Measurements from ENCODE around the gene TBC1D22B.
A peak's percentile ranks its signal among the peaks of the same experiment; 100 is the strongest.
"Not testable (repeated sequence)": the region's sequence is repeated elsewhere in the genome, so short reads cannot be mapped to it uniquely, and the experiment has no call there.

Gene TBC1D22B

DNA sequence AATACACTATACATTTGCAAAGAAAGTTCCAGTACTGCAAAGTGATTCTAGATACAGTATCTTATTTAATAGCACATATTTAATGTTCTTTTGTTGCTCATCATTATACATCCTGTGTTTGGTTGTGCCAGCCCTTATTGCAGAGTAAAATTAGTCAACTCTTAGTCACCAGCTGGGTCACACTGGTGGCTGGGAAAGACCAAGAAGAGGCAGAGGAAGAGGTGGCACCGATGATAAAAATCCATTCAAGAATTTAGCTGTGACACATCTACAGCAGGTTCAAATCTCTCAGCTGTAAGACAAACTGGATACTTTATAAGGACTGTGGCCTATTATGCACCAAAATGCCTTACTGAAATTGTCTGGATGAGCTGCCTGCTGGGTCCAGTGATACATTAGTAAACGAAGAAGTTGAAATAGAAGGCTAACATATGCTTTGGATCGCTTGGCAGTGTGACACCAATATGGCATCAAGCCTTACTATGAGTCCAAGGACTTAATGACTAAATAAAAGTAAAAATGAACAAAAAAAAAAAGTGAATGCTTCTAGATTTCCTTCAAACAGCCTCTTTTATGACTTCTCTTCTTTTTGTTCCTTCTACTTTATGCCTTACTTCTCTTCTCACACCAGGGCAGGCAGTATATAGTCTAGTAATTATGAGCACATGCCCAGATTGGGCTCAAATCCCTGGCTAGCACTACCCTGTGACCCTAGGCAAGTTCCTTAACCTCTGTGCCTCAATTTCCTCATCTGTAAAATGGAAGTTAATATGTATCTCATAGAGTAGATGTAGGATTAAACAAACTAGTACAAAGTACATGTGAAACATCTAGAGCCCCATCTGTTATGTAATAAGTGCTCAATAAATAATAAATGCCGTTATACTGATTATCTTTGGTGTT is 66.8 kb downstream of the TBC1D22B start:
- FAIRE-seq = no peak

- FAIRE-seq = not testable (repeated sequence)
Measured at GRCh38 chr6:37330345-37330744, 72.8 kb downstream of the TBC1D22B start.

DNA sequence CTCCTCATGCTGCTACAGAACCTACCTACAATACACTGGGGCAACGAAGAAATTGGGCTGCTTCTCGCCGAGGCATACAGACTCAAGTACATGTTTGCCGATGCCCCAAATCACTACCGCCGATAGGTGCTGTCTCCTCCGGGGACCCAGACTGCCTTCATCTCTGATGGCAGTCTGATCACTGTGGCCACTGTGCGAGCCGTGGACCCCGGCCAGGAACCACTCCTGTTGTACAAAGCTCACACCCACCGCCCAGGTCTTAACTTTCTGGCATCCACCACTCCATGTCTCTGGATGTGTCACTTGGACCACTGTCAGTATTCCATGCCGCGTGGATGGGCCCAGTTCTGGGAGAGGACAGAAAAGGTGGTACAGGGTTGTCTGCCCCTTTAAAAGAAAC is 73.5 kb downstream of the TBC1D22B start:
- FAIRE-seq = no peak

GRCh38 chr6:37332894-37333293 is 75.3 kb downstream of the TBC1D22B start:
- no peak for FAIRE-seq

DNA sequence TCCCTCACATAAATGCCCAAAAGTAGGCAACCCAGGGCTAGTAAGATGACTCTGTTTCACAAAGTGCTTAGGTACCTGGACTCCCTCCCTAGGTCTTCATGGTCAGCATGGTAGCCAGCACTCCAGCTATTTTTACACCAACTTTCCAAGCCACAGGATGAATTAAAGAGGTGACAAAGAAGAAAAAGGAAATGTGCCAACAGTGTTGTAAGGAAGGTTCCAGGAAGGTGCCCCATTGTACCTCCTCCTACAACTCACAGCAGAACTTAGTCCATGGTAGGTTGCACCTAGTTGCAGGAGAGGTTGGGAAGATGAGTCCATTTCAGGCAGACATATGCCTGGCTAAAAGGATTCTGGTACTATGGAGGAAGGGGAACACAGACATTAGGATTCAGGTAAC is 76.5 kb downstream of the TBC1D22B start:
- FAIRE-seq = no peak

- FAIRE-seq = not testable (repeated sequence)
Measured at GRCh38 chr6:37338317-37338716, 80.7 kb downstream of the TBC1D22B start.

GRCh38 chr6:37338745-37339255 is 81.2 kb downstream of the TBC1D22B start:
- no peak for FAIRE-seq

DNA sequence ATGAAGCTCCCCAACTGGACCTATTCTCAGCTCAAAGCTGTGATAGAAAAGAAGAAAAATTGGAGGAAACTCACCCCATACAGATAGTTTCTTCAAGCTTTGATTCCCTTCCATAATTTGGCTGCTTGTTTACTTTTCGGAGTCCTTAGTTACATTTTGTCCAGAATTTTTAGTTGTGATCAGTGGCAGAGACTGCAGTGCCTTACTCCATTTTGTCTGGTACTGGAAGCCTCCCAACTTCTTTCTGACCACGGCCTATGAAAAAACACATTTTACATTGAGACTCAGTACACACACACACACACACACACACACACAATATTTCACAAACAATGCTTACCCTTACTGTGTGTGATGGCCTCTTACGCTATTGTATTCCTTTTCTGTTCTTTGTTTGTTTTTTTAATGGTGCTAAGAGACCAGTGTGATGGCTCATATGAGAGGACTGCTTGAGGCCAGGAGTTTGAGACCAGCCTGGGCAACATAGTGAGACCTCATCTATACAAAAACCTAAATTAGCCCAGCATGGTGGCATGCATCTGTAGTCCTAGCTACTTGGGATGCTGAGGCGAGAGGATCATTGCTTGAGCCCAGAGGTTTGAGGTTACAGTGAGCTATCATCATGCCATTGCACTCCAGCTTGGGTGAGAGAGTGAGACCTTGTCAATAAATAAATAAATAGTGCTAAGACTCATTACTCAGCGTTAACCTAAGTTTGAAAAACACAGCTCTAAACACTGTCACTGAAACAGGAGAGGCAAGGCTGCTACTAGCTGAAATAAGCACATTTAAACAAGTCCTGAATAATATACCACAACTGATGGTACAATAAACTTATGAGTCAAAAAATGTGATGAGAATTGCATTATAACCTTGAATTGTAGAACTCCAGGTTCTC is 82.4 kb downstream of the TBC1D22B start:
- FAIRE-seq = no peak

- FAIRE-seq = no peak
Measured at GRCh38 chr6:37340639-37340943, 83.0 kb downstream of the TBC1D22B start.

DNA sequence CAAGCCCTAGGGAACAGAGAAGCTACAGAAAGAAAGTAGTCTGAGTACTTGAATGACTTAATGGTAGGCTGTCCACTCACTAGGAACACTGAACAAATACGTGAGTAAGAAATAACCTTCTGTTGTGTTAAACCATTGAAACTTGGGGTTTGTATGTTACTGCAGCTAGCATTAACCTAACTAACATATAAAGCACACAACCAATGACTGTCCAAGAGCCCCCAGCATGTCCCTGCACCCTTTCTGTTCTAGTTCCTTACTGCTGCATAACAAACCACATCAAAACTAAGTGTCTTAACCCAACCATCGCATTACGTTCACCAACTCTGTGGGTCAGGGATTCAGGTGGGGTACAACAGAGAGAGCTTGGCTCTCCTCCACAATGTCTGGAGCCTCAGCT is 85.7 kb downstream of the TBC1D22B start:
- FAIRE-seq = no peak

DNA sequence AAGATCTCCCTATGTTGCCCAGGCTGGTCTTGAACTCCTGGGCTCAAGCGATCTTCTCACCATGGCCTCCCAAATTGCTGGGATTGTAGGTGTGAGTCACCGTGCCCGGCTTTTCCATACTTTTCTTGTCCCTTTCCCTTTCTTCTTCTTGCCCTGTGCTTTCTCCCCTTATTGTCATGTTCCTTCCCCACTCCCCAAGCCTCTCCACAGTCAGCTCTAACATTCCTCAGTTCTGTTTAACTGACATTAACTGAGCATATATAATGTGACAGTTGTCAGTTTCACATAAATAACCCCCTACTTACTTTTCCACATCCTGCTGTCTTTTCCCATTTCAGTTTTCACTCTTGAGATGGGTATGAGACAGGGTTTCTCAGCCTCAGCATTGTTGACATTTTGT is 86.7 kb downstream of the TBC1D22B start:
- FAIRE-seq = no peak

DNA sequence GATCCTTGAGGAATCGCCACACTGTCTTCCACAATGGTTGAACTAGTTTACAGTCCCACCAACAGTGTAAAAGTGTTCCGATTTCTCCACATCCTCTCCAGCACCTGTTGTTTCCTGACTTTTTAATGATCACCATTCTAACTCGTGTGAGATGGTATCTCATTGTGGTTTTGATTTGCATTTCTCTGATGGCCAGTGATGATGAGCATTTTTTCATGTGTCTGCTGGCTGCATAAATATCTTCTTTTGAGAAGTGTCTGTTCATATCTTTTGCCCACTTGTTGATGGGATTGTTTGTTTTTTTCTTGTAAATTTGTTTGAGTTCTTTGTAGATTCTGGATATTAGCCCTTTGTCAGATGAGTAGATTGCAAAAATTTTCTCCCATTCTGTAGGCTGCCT is 88.2 kb downstream of the TBC1D22B start:
- not testable (repeated sequence) for FAIRE-seq

- FAIRE-seq = no peak
Measured at GRCh38 chr6:37347177-37347576, 89.6 kb downstream of the TBC1D22B start.

GRCh38 chr6:37347670-37348111 is 90.1 kb downstream of the TBC1D22B start:
- no peak for FAIRE-seq

- no peak for FAIRE-seq
Measured at GRCh38 chr6:37351027-37351426, 93.5 kb downstream of the TBC1D22B start.

DNA sequence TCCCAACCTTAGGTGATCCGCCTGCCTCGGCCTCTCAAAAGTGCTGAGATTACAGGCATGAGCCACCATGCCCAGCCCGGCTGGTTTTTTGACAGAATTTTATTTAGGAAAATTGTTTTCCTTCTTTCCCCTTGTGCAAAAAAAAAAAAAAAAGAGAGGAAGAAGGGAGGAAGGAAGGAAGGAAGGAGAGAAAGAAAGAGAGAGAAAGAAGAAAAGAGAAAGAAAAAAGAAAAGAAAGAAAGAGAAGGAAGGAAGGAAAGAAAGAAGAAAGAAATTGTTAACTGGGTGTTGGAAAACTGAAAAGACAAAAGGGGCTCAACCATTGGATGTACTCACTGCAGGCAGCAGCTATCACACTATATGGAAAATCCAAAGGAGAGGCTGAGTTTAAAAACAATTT is 94.8 kb downstream of the TBC1D22B start:
- no peak for FAIRE-seq

DNA sequence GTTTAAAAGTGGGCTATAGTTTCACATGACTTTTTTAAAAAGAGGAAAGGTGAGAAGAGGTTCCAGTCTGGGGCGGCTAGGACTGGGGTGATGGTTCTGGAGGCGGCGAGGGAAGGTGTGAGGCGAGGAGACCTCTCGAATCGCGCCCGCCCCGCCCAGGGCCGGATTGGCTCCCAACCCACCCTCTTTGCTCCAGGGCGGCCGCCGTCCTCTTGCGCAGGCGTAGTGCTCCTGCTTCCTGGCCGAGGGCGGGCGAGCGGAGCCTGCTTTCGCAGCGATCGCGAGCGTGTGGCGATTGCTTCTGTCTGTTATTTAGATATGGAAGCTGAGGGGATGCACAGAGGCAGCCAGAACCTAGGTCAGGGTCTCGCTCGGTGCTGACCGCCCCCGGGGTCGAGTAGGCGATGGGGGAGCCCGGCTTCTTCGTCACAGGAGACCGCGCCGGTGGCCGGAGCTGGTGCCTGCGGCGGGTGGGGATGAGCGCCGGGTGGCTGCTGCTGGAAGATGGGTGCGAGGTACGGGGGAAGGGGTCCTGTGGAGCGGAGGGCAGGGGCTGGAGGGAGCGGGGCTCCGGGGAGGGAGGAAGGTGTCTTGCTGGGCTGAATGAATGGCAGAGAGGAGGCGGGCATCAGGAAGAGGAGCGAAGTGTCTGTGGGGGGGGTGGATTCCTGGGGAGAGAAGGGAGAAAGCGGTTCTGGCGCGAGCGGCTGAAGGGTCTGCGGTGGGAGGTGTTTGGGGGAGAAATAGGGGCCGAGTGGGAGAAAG is 96.4 kb downstream of the TBC1D22B start, which contains the start of gene RNF8:
TSS of gene RNF8 (plus strand) at position 223 of the 765 bp plus-strand sequence. CDS start at position 405, 182 bp downstream.
- FAIRE-seq = peak; percentile 76

DNA sequence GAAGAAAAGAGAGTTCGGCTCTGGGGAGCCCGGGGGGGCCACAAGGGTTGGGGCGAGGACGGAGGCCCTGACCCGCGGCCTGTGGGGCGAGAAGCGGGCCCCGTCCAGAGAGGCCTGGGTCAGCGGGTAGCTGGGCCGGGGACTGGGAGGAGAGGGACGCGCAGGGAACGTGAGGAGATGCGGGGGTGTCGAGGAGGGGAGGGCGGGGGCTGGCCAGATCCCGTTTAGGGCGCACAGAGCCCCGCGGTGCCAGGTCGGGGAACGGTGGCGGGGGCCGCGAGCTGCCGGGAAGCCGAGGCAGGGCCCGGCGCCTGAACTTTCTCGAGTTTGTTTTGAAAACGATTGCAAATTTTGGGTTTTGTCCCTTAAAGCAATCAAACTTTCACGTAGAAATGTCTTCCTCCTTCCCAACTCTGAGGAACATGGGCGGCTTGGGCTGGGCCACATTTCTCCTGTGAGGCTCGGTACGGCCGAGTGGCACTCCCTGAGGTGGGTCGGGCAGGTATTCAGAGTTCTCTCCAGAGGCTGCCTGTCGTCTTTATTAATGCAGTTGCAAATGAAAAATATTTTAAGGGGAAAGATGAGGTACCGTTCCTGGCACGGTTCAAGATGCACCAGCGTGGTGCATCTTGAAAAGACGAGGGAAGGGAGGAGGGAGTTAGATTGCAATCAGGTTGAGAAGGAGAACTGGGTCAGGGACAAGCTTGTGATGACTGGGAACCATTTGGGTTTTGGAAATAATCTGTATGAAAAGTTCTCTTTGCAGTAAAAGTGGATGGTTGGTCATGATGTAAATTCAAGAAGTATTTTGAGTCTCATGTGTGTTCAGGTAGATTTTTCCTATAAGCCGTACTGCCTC is 97.2 kb downstream of the TBC1D22B start:
- FAIRE-seq = no peak

DNA sequence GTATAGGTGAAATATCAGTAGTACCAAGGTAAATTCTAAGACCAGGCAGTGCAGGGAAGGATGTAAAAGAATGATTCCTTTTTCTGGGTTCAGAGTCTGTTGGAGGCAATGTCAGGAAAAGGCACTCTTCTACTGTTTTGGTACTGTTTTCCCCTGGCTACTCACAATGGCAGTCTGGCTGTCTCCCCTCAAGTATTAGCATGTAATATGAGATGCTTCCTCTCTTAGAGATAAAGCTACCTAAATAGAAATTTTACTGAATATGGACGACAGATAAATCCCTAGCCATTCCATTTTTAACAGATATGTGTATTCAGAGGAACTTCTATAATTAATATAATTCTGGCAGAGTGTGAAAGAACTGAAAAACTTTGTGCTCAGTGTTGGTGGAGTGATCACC is 99.7 kb downstream of the TBC1D22B start:
- FAIRE-seq = no peak

DNA sequence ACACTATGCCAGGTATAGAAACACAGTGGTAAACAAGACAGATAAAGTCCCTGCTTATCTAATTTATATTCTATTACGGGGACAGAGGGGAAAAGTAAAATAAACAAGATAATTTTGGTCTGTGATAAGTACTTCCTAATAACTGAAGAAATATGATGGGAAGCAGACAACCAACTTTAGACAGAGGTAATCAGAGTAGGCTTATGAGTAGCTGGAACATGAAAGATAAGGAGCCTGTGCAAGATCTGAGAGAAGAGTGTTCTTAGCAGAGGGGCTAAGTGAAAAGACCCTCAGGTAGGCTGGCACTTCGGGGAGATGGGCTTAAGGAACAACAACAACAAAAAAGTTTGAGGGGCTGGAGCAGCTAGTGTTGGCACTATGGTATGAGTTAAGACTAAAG is 100.3 kb downstream of the TBC1D22B start:
- FAIRE-seq = no peak

DNA sequence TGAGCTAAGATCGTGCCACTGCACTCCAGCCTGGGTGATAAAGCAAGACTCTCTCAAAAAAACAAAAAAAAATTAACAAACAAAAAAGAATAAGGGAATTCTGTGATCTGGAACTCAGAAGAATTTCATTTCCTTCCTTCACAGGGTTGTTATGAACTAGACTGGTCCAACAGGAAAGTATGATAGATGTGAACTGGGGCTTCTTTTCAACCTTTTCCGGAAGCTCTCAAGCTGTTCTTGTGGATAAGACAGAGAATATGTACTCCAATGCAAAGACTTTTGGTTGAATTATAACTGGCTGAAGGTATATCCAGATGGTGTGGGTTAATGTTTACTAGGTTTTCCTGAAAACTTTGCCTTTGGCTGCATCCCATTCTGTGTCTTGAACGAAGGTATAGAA is 101.5 kb downstream of the TBC1D22B start:
- no peak for FAIRE-seq

All from G401.6 (cell line).